WERI-Rb-1 (cell line): Measurements from ENCODE around the gene AOPEP.

Source experiments
- DNase-seq: peaks from one replicate; pipeline ENCODE4 v3.0.0-alpha.2; 2020
- H3K27ac ChIP-seq: fragments of 250-450 bp; sonication (Bioruptor Pico); 2 replicates; pipeline ENCODE4 v1.5.1; 2020; ENCODE audit warnings: mild to moderate bottlenecking, moderate library complexity
- H3K27me3 ChIP-seq: fragments of 250-450 bp; sonication (Bioruptor Pico); 2 replicates; pipeline ENCODE4 v1.5.1; 2021; ENCODE audit warnings: mild to moderate bottlenecking, low read depth, moderate library complexity; ENCODE audit not compliant: insufficient read depth, severe bottlenecking
- H3K36me3 ChIP-seq: fragments of 250-450 bp; sonication (Bioruptor Pico); 2 replicates; pipeline ENCODE4 v1.5.1; 2020; ENCODE audit warnings: mild to moderate bottlenecking, moderate library complexity
- H3K4me3 ChIP-seq: 2 replicates; pipeline ENCODE4 v1.5.1; 2011; ENCODE audit warnings: low read depth, mild to moderate bottlenecking, control low read depth, low read length
- H3K9me3 ChIP-seq: fragments of 250-450 bp; sonication (Bioruptor Pico); 2 replicates; pipeline ENCODE4 v1.5.1; 2021; ENCODE audit warnings: mild to moderate bottlenecking, moderate library complexity; ENCODE audit not compliant: severe bottlenecking
- CTCF ChIP-seq: IDR thresholded peaks from 2 replicates; pipeline ENCODE4 v1.5.1; 2011; ENCODE audit warnings: low read depth, mild to moderate bottlenecking, control low read depth, inconsistent platforms, low read length

AOPEP gene

GRCh38 chr9:94685359-94685758, 41.1 kb upstream of the AOPEP start:
- no peaks in the 10 kb centered on the region for H3K36me3 ChIP-seq
- no peak for TF ChIP-seq CTCF
- no peak overlapping the region for H3K4me3 ChIP-seq
- no peak overlapping the region for H3K27ac ChIP-seq
- no peaks in the 10 kb centered on the region for H3K27me3 ChIP-seq
- no peaks in the 10 kb centered on the region for H3K9me3 ChIP-seq
- DNase-seq: no peak

- no peak for DNase-seq
- Histone ChIP-seq H3K9me3 (no peaks in the 10 kb centered on the region), H3K27me3 (no peaks in the 10 kb centered on the region), H3K27ac (no peak overlapping the region), H3K4me3 (no peak overlapping the region), H3K36me3 (no peaks in the 10 kb centered on the region)
- no peak for TF ChIP-seq CTCF
Measured at GRCh38 chr9:94687451-94687850, 39.0 kb upstream of the AOPEP start.

- H3K27me3 ChIP-seq: no peaks in the 10 kb centered on the region
- no peak overlapping the region for H3K4me3 ChIP-seq
- no peaks in the 10 kb centered on the region for H3K36me3 ChIP-seq
- DNase-seq: no peak
- H3K27ac ChIP-seq: no peak overlapping the region
- TF ChIP-seq CTCF: no peak
- no peaks in the 10 kb centered on the region for H3K9me3 ChIP-seq
Measured at GRCh38 chr9:94690344-94690743, 36.2 kb upstream of the AOPEP start.

- Histone ChIP-seq H3K27me3 (no peaks in the 10 kb centered on the region), H3K36me3 (no peaks in the 10 kb centered on the region), H3K4me3 (no peak overlapping the region), H3K27ac (no peak overlapping the region), H3K9me3 (no peaks in the 10 kb centered on the region)
- no peak for DNase-seq
- no peak for TF ChIP-seq CTCF
Measured at GRCh38 chr9:94692601-94693000, 33.9 kb upstream of the AOPEP start.

GRCh38 chr9:94693485-94694204, 32.9 kb upstream of the AOPEP start:
- Histone ChIP-seq H3K9me3 (no peaks in the 10 kb centered on the region), H3K27me3 (no peaks in the 10 kb centered on the region), H3K4me3 (no peak overlapping the region), H3K27ac (no peak overlapping the region), H3K36me3 (no peaks in the 10 kb centered on the region)
- no peak for TF ChIP-seq CTCF
- no peak for DNase-seq

- Histone ChIP-seq H3K4me3 (no peak overlapping the region), H3K36me3 (no peaks in the 10 kb centered on the region), H3K27me3 (no peaks in the 10 kb centered on the region), H3K9me3 (no peaks in the 10 kb centered on the region), H3K27ac (no peak overlapping the region)
- no peak for DNase-seq
- TF ChIP-seq CTCF: no peak
Measured at GRCh38 chr9:94696545-94696944, 30.0 kb upstream of the AOPEP start.
